H9 (cell line): ENCODE data around the gene SYNE3. TPM values are rescaled to one million over a fixed set of nuclear protein-coding genes. Genes with fewer than 3 reads are reported as not detected.
A peak's percentile ranks its signal among the peaks of the same experiment; 100 is the strongest.

Experiments used
- DNase-seq: peaks from one replicate; pipeline ENCODE4 v3.0.0-alpha.2; 2017
- H2AFZ ChIP-seq: one replicate; pipeline ENCODE4 v1.6.1; 2013; ENCODE audit warnings: mild to moderate bottlenecking, low read length, control low read depth, moderate library complexity
- H2AK5ac ChIP-seq: 2 replicates; pipeline ENCODE4 v1.6.1; 2013; ENCODE audit warnings: low read length, control low read depth, mixed read lengths; ENCODE audit not compliant: insufficient read length
- H2BK120ac ChIP-seq: one replicate; pipeline ENCODE4 v1.6.1; 2013; ENCODE audit warnings: low read depth, mild to moderate bottlenecking, low read length, control low read depth, inconsistent platforms; ENCODE audit not compliant: poor library complexity, severe bottlenecking
- H2BK12ac ChIP-seq: 2 replicates; pipeline ENCODE4 v1.6.1; 2013; ENCODE audit warnings: low read length, control low read depth, mixed read lengths, low read depth; ENCODE audit not compliant: insufficient read length
- H2BK15ac ChIP-seq: 2 replicates; pipeline ENCODE4 v1.6.1; 2013; ENCODE audit warnings: low read depth, low read length, control low read depth
- H2BK20ac ChIP-seq: one replicate; pipeline ENCODE4 v1.6.1; 2013; ENCODE audit warnings: low read depth, mild to moderate bottlenecking, low read length, control low read depth, inconsistent platforms; ENCODE audit not compliant: poor library complexity, severe bottlenecking
- H2BK5ac ChIP-seq: 2 replicates; pipeline ENCODE4 v1.6.1; 2013; ENCODE audit warnings: low read length, control low read depth, mixed read lengths; ENCODE audit not compliant: insufficient read length
- H3K14ac ChIP-seq: 2 replicates; pipeline ENCODE4 v1.6.1; 2013; ENCODE audit warnings: low read length, control low read depth; ENCODE audit not compliant: insufficient read depth
- H3K18ac ChIP-seq: 2 replicates; pipeline ENCODE4 v1.6.1; 2013; ENCODE audit warnings: low read depth, mild to moderate bottlenecking, mixed read lengths, low read length, control low read depth; ENCODE audit not compliant: insufficient read length
- H3K23ac ChIP-seq: 2 replicates; pipeline ENCODE4 v1.6.1; 2013; ENCODE audit warnings: low read length, control low read depth, mixed read lengths, low read depth; ENCODE audit not compliant: insufficient read length
- H3K23me2 ChIP-seq: 2 replicates; pipeline ENCODE4 v1.6.1; 2013; ENCODE audit warnings: low read depth, mild to moderate bottlenecking, mixed read lengths, low read length, control low read depth; ENCODE audit not compliant: insufficient read length, poor library complexity, severe bottlenecking
- H3K27ac ChIP-seq: 2 replicates; pipeline ENCODE4 v1.5.1; 2013; ENCODE audit warnings: low read length, control low read depth, mixed read lengths, low read depth; ENCODE audit not compliant: insufficient read length
- H3K27me3 ChIP-seq: 2 replicates; pipeline ENCODE4 v1.6.1; 2013; ENCODE audit warnings: low read length, control low read depth, inconsistent platforms; ENCODE audit not compliant: insufficient read depth
- H3K4ac ChIP-seq: 2 replicates; pipeline ENCODE4 v1.6.1; 2013; ENCODE audit warnings: low read depth, mild to moderate bottlenecking, control low read depth, inconsistent platforms, low read length, moderate library complexity
- H3K4me1 ChIP-seq: 2 replicates; pipeline ENCODE4 v1.6.1; 2013; ENCODE audit warnings: low read length, control low read depth, inconsistent platforms; ENCODE audit not compliant: insufficient read depth
- H3K4me2 ChIP-seq: 2 replicates; pipeline ENCODE4 v1.6.1; 2013; ENCODE audit warnings: low read length, control low read depth, mixed read lengths; ENCODE audit not compliant: insufficient read length, insufficient read depth
- H3K56ac ChIP-seq: 2 replicates; pipeline ENCODE4 v1.6.1; 2013; ENCODE audit warnings: low read depth, mild to moderate bottlenecking, mixed read lengths, low read length, control low read depth; ENCODE audit not compliant: insufficient read length
- H3K79me1 ChIP-seq: 2 replicates; pipeline ENCODE4 v1.6.1; 2013; ENCODE audit warnings: low read depth, mild to moderate bottlenecking, moderate library complexity, low read length, control low read depth, inconsistent platforms; ENCODE audit not compliant: insufficient read depth, poor library complexity, severe bottlenecking
- H3K79me2 ChIP-seq: 2 replicates; pipeline ENCODE4 v1.6.1; 2013; ENCODE audit warnings: low read length, control low read depth, inconsistent platforms; ENCODE audit not compliant: insufficient read depth
- H3K9ac ChIP-seq: 2 replicates; pipeline ENCODE4 v1.6.1; 2013; ENCODE audit warnings: low read length, control low read depth, mixed read lengths; ENCODE audit not compliant: insufficient read length; ENCODE audit errors: extremely low read depth
- H3K9me3 ChIP-seq: one replicate; pipeline ENCODE4 v1.6.1; 2013; ENCODE audit warnings: low read depth, low read length, inconsistent platforms; ENCODE audit not compliant: control insufficient read depth
- H3T11ph ChIP-seq: one replicate; pipeline ENCODE4 v1.6.1; 2013; ENCODE audit warnings: mild to moderate bottlenecking, low read length, control low read depth, inconsistent platforms
- H4K20me1 ChIP-seq: one replicate; pipeline ENCODE4 v1.6.1; 2013; ENCODE audit not compliant: control insufficient read depth, insufficient read length, insufficient read depth
- H4K5ac ChIP-seq: 2 replicates; pipeline ENCODE4 v1.6.1; 2013; ENCODE audit warnings: low read depth, mild to moderate bottlenecking, mixed read lengths, low read length, control low read depth; ENCODE audit not compliant: insufficient read length
- H4K8ac ChIP-seq: replicated peaks from 2 replicates; pipeline ENCODE4 v1.6.1; 2013; ENCODE audit warnings: low read length, control low read depth, mixed read lengths, low read depth; ENCODE audit not compliant: insufficient read length
- H4K91ac ChIP-seq: 2 replicates; pipeline ENCODE4 v1.6.1; 2013; ENCODE audit warnings: low read depth, mild to moderate bottlenecking, moderate library complexity, mixed read lengths, low read length, control low read depth; ENCODE audit not compliant: insufficient read length
- H3K27ac Mint-ChIP-seq, 3 experiments: 2 replicates in 2 of 3; 3 replicates in 1 of 3; pipeline ENCODE4 v1.8.0; 2020 to 2021; ENCODE audit warnings: mixed read lengths in 3 of 3, mild to moderate bottlenecking in 1 of 3, moderate library complexity in 1 of 3
- H3K27me3 Mint-ChIP-seq: 2 replicates; pipeline ENCODE4 v1.8.0; 2021; ENCODE audit warnings: low read depth, mild to moderate bottlenecking, moderate library complexity, mixed read lengths
- H3K36me3 Mint-ChIP-seq, 3 experiments: 2 replicates in 2 of 3; 3 replicates in 1 of 3; pipeline ENCODE4 v1.8.0; 2020 to 2021; ENCODE audit warnings: low read depth in 3 of 3, mixed read lengths in 3 of 3; ENCODE audit not compliant: insufficient read depth in 1 of 3
- H3K4me1 Mint-ChIP-seq, 2 experiments: 2 replicates each; pipeline ENCODE4 v1.8.0; 2020; ENCODE audit warnings: mixed read lengths in 2 of 2
- H3K4me3 Mint-ChIP-seq, 2 experiments: 2 replicates in 1 of 2; 3 replicates in 1 of 2; pipeline ENCODE4 v1.8.0; 2020 to 2021; ENCODE audit warnings: mild to moderate bottlenecking in 2 of 2, mixed read lengths in 2 of 2, moderate library complexity in 1 of 2
- H3K9me3 Mint-ChIP-seq, 2 experiments: 2 replicates in 1 of 2; 3 replicates in 1 of 2; pipeline ENCODE4 v1.8.0; 2020; ENCODE audit warnings: mild to moderate bottlenecking in 2 of 2, mixed read lengths in 2 of 2, moderate library complexity in 1 of 2
- CTCF ChIP-seq: fragments of 200-600 bp; sonication (generic); conservative IDR thresholded peaks from 3 replicates; pipeline ENCODE4 v1.8.0; 2021; ENCODE audit warnings: antibody characterized with exemption, mild to moderate bottlenecking
- WGBS: extraction: QIAGEN DNeasy Blood & Tissue Kit; methylation state at CpG from one replicate; pipeline ENCODE4 v1.1.7; 2013; ENCODE audit warnings: missing lambda C conversion rate, low lambda C conversion rate, mixed read lengths; ENCODE audit not compliant: insufficient read length; ENCODE audit errors: extremely low coverage; 5-methylcytosine and 5-hydroxymethylcytosine counted together
- total RNA-seq: library from RNA; stranded (reverse); gene quantifications from 2 replicates; pipeline ENCODE4 v1.2.1, GENCODE V29; 2021

Gene SYNE3
- total RNA-seq, 1 experiment from 2014 or later, result 0.11 TPM

GRCh38 chr14:95475540-95476240, 40.8 kb downstream of the SYNE3 start:
- no peak overlapping the region for H3K4ac ChIP-seq
- H3K27ac ChIP-seq, result no peak overlapping the region
- no peak overlapping the region for H3K18ac ChIP-seq
- no peak overlapping the region for H3K9ac ChIP-seq
- TF ChIP-seq CTCF, result no peak
- H3K23ac ChIP-seq, result no peak overlapping the region
- no CpG with 5 or more reads among the region's 19 CpGs for WGBS
- peaks cover 0 to 12% of the 10 kb centered on the region in 2 experiments; a peak in 2 of 4 replicates for H3K4me1 Mint-ChIP-seq
- H3K9me3 Mint-ChIP-seq, result no peaks in the 10 kb centered on the region
- H2BK5ac ChIP-seq, result no peak overlapping the region
- H3K79me1 ChIP-seq, result no peaks in the 10 kb centered on the region
- H2BK15ac ChIP-seq, result no peak overlapping the region
- H3K14ac ChIP-seq, result no peak overlapping the region
- H3K4me1 ChIP-seq, result no peaks in the 10 kb centered on the region
- no peak overlapping the region for H3K56ac ChIP-seq
- H2BK12ac ChIP-seq, result no peak overlapping the region
- H3K27ac Mint-ChIP-seq, result peak overlapping the region in 1 of 3 experiments; percentile 73; a peak in 1 of 7 replicates
- no peak overlapping the region for H3T11ph ChIP-seq
- no peak overlapping the region for H2AFZ ChIP-seq
- no peaks in the 10 kb centered on the region for H3K36me3 Mint-ChIP-seq
- H2BK20ac ChIP-seq, result no peak overlapping the region
- H4K8ac ChIP-seq, result no peak overlapping the region
- no peak overlapping the region for H2BK120ac ChIP-seq
- H4K20me1 ChIP-seq, result no peaks in the 10 kb centered on the region
- no peak overlapping the region for H3K4me3 Mint-ChIP-seq
- no peaks in the 10 kb centered on the region for H3K27me3 ChIP-seq
- H3K27me3 Mint-ChIP-seq, result peaks cover 18% of the 10 kb centered on the region
- H3K23me2 ChIP-seq, result no peaks in the 10 kb centered on the region
- no peak overlapping the region for H3K4me2 ChIP-seq
- H3K79me2 ChIP-seq, result no peaks in the 10 kb centered on the region
- no peak overlapping the region for H4K91ac ChIP-seq
- H3K9me3 ChIP-seq, result no peaks in the 10 kb centered on the region
- H2AK5ac ChIP-seq, result no peak overlapping the region
- no peak overlapping the region for H4K5ac ChIP-seq
- DNase-seq, result no peak
